Neuronal stem cell (in vitro differentiated cells): ENCODE measurements around the gene HIKESHI.
A peak's percentile ranks its signal among the peaks of the same experiment; 100 is the strongest.
"Not testable (repeated sequence)": the region's sequence is repeated elsewhere in the genome, so short reads cannot be mapped to it uniquely, and the experiment has no call there.

Experiments used
- DNase-seq: peaks from one replicate; pipeline ENCODE4 v3.0.0-alpha.2; 2013; ENCODE audit warnings: low spot score
- H2AFZ ChIP-seq: one replicate; pipeline ENCODE4 v1.6.1; 2013; ENCODE audit warnings: mild to moderate bottlenecking, low read length, inconsistent platforms
- H2AK5ac ChIP-seq: 2 replicates; pipeline ENCODE4 v1.6.1; 2013; ENCODE audit warnings: low read depth, mild to moderate bottlenecking, inconsistent platforms, low read length, moderate library complexity, mixed read lengths
- H2BK120ac ChIP-seq: 2 replicates; pipeline ENCODE4 v1.6.1; 2013; ENCODE audit warnings: low read depth, mild to moderate bottlenecking, inconsistent platforms, low read length, moderate library complexity, mixed read lengths
- H2BK12ac ChIP-seq: one replicate; pipeline ENCODE4 v1.6.1; 2013; ENCODE audit warnings: low read length, inconsistent platforms
- H2BK15ac ChIP-seq: 2 replicates; pipeline ENCODE4 v1.6.1; 2013; ENCODE audit warnings: mild to moderate bottlenecking, low read length, inconsistent platforms, mixed read lengths
- H2BK5ac ChIP-seq: one replicate; pipeline ENCODE4 v1.6.1; 2013; ENCODE audit warnings: inconsistent platforms, mild to moderate bottlenecking, low read length, moderate library complexity
- H3K14ac ChIP-seq: one replicate; pipeline ENCODE4 v1.6.1; 2013; ENCODE audit warnings: low read length, inconsistent platforms
- H3K18ac ChIP-seq: 2 replicates; pipeline ENCODE4 v1.6.1; 2013; ENCODE audit warnings: low read length, inconsistent platforms
- H3K23ac ChIP-seq: 2 replicates; pipeline ENCODE4 v1.6.1; 2013; ENCODE audit warnings: low read depth, mild to moderate bottlenecking, mixed read lengths, low read length, inconsistent platforms; ENCODE audit not compliant: poor library complexity
- H3K27ac ChIP-seq: replicated peaks from 3 replicates; pipeline ENCODE4 v1.5.1; 2013; ENCODE audit warnings: low read length, inconsistent platforms
- H3K27me3 ChIP-seq, 3 experiments: 2 replicates each; pipeline ENCODE4 v1.6.1; 2013; ENCODE audit warnings: low read length in 3 of 3, mild to moderate bottlenecking in 2 of 3, inconsistent platforms in 1 of 3, low read depth in 1 of 3, mixed read lengths in 1 of 3, moderate library complexity in 1 of 3; ENCODE audit not compliant: control insufficient read depth in 3 of 3, insufficient read depth in 3 of 3
- H3K36me3 ChIP-seq, 2 donors: replicated peaks in 1 of 2; 2 replicates each; pipeline ENCODE4 v1.6.1; 2013; ENCODE audit warnings: low read length in 2 of 2; ENCODE audit not compliant: control insufficient read depth in 2 of 2, insufficient read depth in 2 of 2
- H3K4ac ChIP-seq: 2 replicates; pipeline ENCODE4 v1.6.1; 2013; ENCODE audit warnings: inconsistent platforms, mild to moderate bottlenecking, low read length, moderate library complexity
- H3K4me1 ChIP-seq, 2 donors: 1 replicate in 1 of 2; 2 replicates in 1 of 2; pipeline ENCODE4 v1.6.1; 2013; ENCODE audit warnings: low read length in 2 of 2, low read depth in 1 of 2; ENCODE audit not compliant: control insufficient read depth in 2 of 2, insufficient read depth in 1 of 2
- H3K4me2 ChIP-seq: one replicate; pipeline ENCODE4 v1.6.1; 2013; ENCODE audit warnings: mild to moderate bottlenecking, low read length, inconsistent platforms; ENCODE audit not compliant: insufficient read depth, poor library complexity, severe bottlenecking
- H3K4me3 ChIP-seq, 2 donors: 2 replicates each; pipeline ENCODE4 v1.5.1; 2013; ENCODE audit warnings: low read length in 2 of 2, mild to moderate bottlenecking in 2 of 2, inconsistent platforms in 1 of 2, moderate library complexity in 1 of 2
- H3K79me1 ChIP-seq: one replicate; pipeline ENCODE4 v1.6.1; 2013; ENCODE audit warnings: low read depth, mild to moderate bottlenecking, inconsistent platforms, low read length, moderate library complexity
- H3K9ac ChIP-seq: one replicate; pipeline ENCODE4 v1.6.1; 2013; ENCODE audit warnings: mild to moderate bottlenecking, low read depth, low read length, inconsistent platforms; ENCODE audit not compliant: poor library complexity
- H3K9me3 ChIP-seq, 2 donors: replicated peaks in 1 of 2; 2 replicates each; pipeline versions ENCODE3 to v1.6.1; 2013; ENCODE audit warnings: low read length in 2 of 2, mild to moderate bottlenecking in 2 of 2, inconsistent platforms in 1 of 2, low read depth in 1 of 2, mixed read lengths in 1 of 2, moderate library complexity in 1 of 2; ENCODE audit not compliant: control insufficient read depth in 2 of 2, insufficient read depth in 1 of 2
- H4K8ac ChIP-seq: one replicate; pipeline ENCODE4 v1.6.1; 2013; ENCODE audit warnings: low read depth, mild to moderate bottlenecking, inconsistent platforms, low read length, moderate library complexity
- H4K91ac ChIP-seq: one replicate; pipeline ENCODE4 v1.6.1; 2013; ENCODE audit warnings: low read length, low read depth, mild to moderate bottlenecking, inconsistent platforms; ENCODE audit not compliant: poor library complexity
- WGBS, 2 donors: extraction: QIAGEN DNeasy Blood & Tissue Kit; methylation state at CpG; one replicate each; pipeline ENCODE4 v1.1.7; 2013; ENCODE audit warnings: missing lambda C conversion rate in 2 of 2, mixed read lengths in 1 of 2; ENCODE audit not compliant: insufficient read length in 2 of 2, insufficient replicate concordance in 1 of 2; ENCODE audit errors: extremely low coverage in 2 of 2; 5-methylcytosine and 5-hydroxymethylcytosine counted together

The HIKESHI gene

DNA sequence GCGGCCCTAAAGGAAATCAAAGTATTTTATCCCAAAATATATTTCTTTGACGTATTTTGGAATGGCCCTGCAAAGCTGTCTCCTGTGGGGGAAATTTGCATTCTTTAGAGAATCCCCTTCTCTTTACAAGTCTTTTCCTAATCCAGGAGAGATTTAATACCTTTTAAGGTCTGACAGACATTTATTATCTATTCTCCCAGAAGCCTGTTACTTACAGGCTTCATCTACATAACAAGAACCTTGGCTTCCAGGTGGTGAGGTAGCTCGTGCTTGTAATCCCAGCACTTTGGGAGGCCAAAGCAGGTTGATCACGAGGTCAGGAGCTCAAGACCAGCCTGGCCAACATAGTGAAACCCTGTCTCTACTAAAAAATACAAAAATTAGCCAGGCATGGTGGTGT is 55.4 kb downstream of the HIKESHI start:
- H3K23ac ChIP-seq, H3K4me1 ChIP-seq, H3K4ac ChIP-seq, H2BK12ac ChIP-seq, H2AK5ac ChIP-seq, H3K79me1 ChIP-seq, H3K27ac ChIP-seq, H3K36me3 ChIP-seq, H2BK5ac ChIP-seq, H2AFZ ChIP-seq, H3K4me2 ChIP-seq, H4K8ac ChIP-seq, H3K4me3 ChIP-seq, H3K18ac ChIP-seq, H3K14ac ChIP-seq, H3K9me3 ChIP-seq, H2BK15ac ChIP-seq, H4K91ac ChIP-seq, H2BK120ac ChIP-seq, H3K9ac ChIP-seq, H3K27me3 ChIP-seq, DNase-seq: not testable (repeated sequence)
- WGBS, 2 donors, result no CpG with 5 or more reads among the region's 4 CpGs

- H2BK120ac ChIP-seq, result no peak overlapping the region
- H3K79me1 ChIP-seq, result no peaks in the 10 kb centered on the region
- H3K4me2 ChIP-seq, result no peak overlapping the region
- no peak overlapping the region for H3K14ac ChIP-seq
- peak overlapping the region; percentile 26 for H2AFZ ChIP-seq
- H3K18ac ChIP-seq, result no peak overlapping the region
- H2BK5ac ChIP-seq, result no peak overlapping the region
- no peak overlapping the region for H3K9ac ChIP-seq
- no CpG with 5 or more reads among the region's 3 CpGs for WGBS, 2 donors
- H3K4me3 ChIP-seq, result no peak overlapping the region
- H4K91ac ChIP-seq, result no peak overlapping the region
- H2BK15ac ChIP-seq, result no peak overlapping the region
- H3K4ac ChIP-seq, result no peak overlapping the region
- H3K27ac ChIP-seq, result no peak overlapping the region
- DNase-seq, result no peak
- H3K36me3 ChIP-seq, result no peaks in the 10 kb centered on the region
- no peak overlapping the region for H2BK12ac ChIP-seq
- H3K27me3 ChIP-seq, result no peaks in the 10 kb centered on the region
- peaks cover 0 to 5% of the 10 kb centered on the region in 2 donors for H3K9me3 ChIP-seq
- no peak overlapping the region for H3K23ac ChIP-seq
- no peak overlapping the region for H4K8ac ChIP-seq
- H2AK5ac ChIP-seq, result no peak overlapping the region
- no peaks in the 10 kb centered on the region for H3K4me1 ChIP-seq
Measured at GRCh38 chr11:86358720-86359119, 56.7 kb downstream of the HIKESHI start.

DNA sequence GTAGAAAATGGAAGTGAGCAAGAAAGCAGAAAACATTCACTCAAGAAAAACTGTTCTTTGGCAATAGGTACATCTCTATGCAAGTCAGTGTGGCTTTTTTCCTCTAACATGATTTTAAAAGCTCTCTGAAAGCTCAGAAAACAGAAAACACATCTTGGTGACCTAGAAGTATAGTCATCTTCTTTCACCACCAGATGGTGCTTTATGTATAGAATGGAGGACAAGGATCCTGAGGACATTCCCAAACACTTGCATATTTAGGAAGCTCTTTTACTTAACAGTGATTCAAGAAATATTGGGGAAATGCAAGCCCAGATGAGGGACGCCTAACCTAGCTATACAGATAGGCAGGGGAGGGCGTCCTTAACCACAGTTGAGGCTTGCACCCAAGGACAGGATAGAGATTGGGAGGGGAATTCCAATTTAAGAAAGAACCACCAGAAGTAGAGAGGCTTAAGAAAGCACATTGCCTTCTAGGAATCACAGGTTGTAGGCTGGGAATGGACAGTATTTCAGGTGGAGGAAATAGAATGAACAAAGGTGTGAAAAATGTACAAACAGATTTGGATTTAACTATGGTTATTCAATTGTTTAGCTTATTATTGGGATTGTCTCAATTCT is 58.8 kb downstream of the HIKESHI start:
- Histone ChIP-seq H3K36me3 (no peaks in the 10 kb centered on the region), H2BK15ac (no peak overlapping the region), H2BK12ac (no peak overlapping the region), H3K27ac (no peak overlapping the region), H3K4me1 (no peaks in the 10 kb centered on the region), H3K4ac (no peak overlapping the region), H2AFZ (peak overlapping the region; percentile 4), H3K4me3 (no peak overlapping the region), H3K9ac (no peak overlapping the region), H3K9me3 (peaks cover 0 to 8% of the 10 kb centered on the region in 2 donors), H3K4me2 (no peak overlapping the region), H3K79me1 (no peaks in the 10 kb centered on the region), H3K18ac (no peak overlapping the region), H2BK120ac (no peak overlapping the region), H3K23ac (no peak overlapping the region), H4K91ac (no peak overlapping the region), H2AK5ac (no peak overlapping the region), H4K8ac (no peak overlapping the region), H3K27me3 (no peaks in the 10 kb centered on the region), H2BK5ac (no peak overlapping the region), H3K14ac (no peak overlapping the region)
- no peak for DNase-seq
- WGBS, 2 donors, result no CpG with 5 or more reads among the region's 2 CpGs

- Histone ChIP-seq H3K9me3 (peaks cover 0 to 8% of the 10 kb centered on the region in 2 donors), H3K18ac (no peak overlapping the region), H2BK12ac (no peak overlapping the region), H3K27ac (no peak overlapping the region), H3K79me1 (no peaks in the 10 kb centered on the region), H2BK5ac (no peak overlapping the region), H4K8ac (no peak overlapping the region), H3K4me3 (no peak overlapping the region), H2AK5ac (no peak overlapping the region), H3K4me2 (no peak overlapping the region), H3K9ac (no peak overlapping the region), H3K4me1 (no peaks in the 10 kb centered on the region), H2AFZ (no peak overlapping the region), H3K14ac (no peak overlapping the region), H3K23ac (no peak overlapping the region), H4K91ac (no peak overlapping the region), H3K4ac (no peak overlapping the region), H2BK15ac (no peak overlapping the region), H2BK120ac (no peak overlapping the region), H3K27me3 (no peaks in the 10 kb centered on the region), H3K36me3 (no peaks in the 10 kb centered on the region)
- DNase-seq, result no peak
- no CpG with 5 or more reads among the region's 1 CpG for WGBS, 2 donors
Measured at GRCh38 chr11:86363424-86363823, 61.4 kb downstream of the HIKESHI start.
